Endothelial cell (in vitro differentiated cells): Measurements from ENCODE around the gene KLHL22. TPM values are rescaled to one million over a fixed set of nuclear protein-coding genes. Genes with fewer than 3 reads are reported as not detected.

Experiments used
- DNase-seq: peaks from one replicate; pipeline ENCODE4 v3.0.0; 2021; ENCODE audit warnings: low spot score
- H3K27ac Mint-ChIP-seq: one replicate; pipeline ENCODE4 v1.8.0; 2021; ENCODE audit warnings: mixed read lengths, inconsistent platforms; ENCODE audit not compliant: unreplicated experiment
- H3K27me3 Mint-ChIP-seq: one replicate; pipeline ENCODE4 v1.8.0; 2021; ENCODE audit warnings: mild to moderate bottlenecking, moderate library complexity, mixed read lengths, inconsistent platforms; ENCODE audit not compliant: unreplicated experiment
- H3K36me3 Mint-ChIP-seq: one replicate; pipeline ENCODE4 v1.8.0; 2021; ENCODE audit warnings: mild to moderate bottlenecking, low read depth, mixed read lengths, inconsistent platforms; ENCODE audit not compliant: unreplicated experiment
- H3K4me1 Mint-ChIP-seq: one replicate; pipeline ENCODE4 v1.8.0; 2021; ENCODE audit warnings: mild to moderate bottlenecking, mixed read lengths, inconsistent platforms; ENCODE audit not compliant: unreplicated experiment
- H3K4me3 Mint-ChIP-seq: one replicate; pipeline ENCODE4 v1.8.0; 2021; ENCODE audit warnings: mild to moderate bottlenecking, mixed read lengths, inconsistent platforms; ENCODE audit not compliant: unreplicated experiment
- H3K9me3 Mint-ChIP-seq: one replicate; pipeline ENCODE4 v1.8.0; 2021; ENCODE audit warnings: mixed read lengths, inconsistent platforms; ENCODE audit not compliant: unreplicated experiment
- CTCF ChIP-seq: fragments of 200-600 bp; sonication (generic); IDR thresholded peaks from one replicate; pipeline ENCODE4 v1.5.0; 2021; ENCODE audit warnings: antibody characterized with exemption; ENCODE audit not compliant: unreplicated experiment
- total RNA-seq: library from RNA; stranded (reverse); fragmentation: NEBNext Ultra II Directional; extraction: Animal tissue kit (Norgen Biotek cat#: 25700); gene quantifications from one replicate; pipeline ENCODE4 v1.2.1, GENCODE V29; 2021; ENCODE audit not compliant: unreplicated experiment

KLHL22 gene
- total RNA-seq, 1 donor from 2014 or later, result 19.4 TPM

GRCh38 chr22:20434264-20434751 is 61.3 kb downstream of the KLHL22 start:
- no peak overlapping the region for H3K4me3 Mint-ChIP-seq
- peaks cover 7% of the 10 kb centered on the region for H3K36me3 Mint-ChIP-seq
- no peak for DNase-seq
- no peak overlapping the region for H3K27ac Mint-ChIP-seq
- peaks cover 45% of the 10 kb centered on the region for H3K27me3 Mint-ChIP-seq
- H3K9me3 Mint-ChIP-seq, result no peaks in the 10 kb centered on the region
- TF ChIP-seq CTCF, result no peak
- H3K4me1 Mint-ChIP-seq, result peaks cover 8% of the 10 kb centered on the region

- TF ChIP-seq CTCF, result no peak
- Mint-ChIP-seq H3K4me1 (peaks cover 8% of the 10 kb centered on the region), H3K27ac (no peak overlapping the region), H3K4me3 (no peak overlapping the region), H3K36me3 (peaks cover 7% of the 10 kb centered on the region), H3K27me3 (peaks cover 46% of the 10 kb centered on the region), H3K9me3 (no peaks in the 10 kb centered on the region)
- no peak for DNase-seq
These were observed 61.8 kb downstream of the KLHL22 start for GRCh38 chr22:20433686-20434241.

GRCh38 chr22:20433191-20433590 is 62.4 kb downstream of the KLHL22 start:
- Mint-ChIP-seq H3K36me3 (peaks cover 7% of the 10 kb centered on the region), H3K4me3 (no peak overlapping the region), H3K27me3 (peaks cover 47% of the 10 kb centered on the region), H3K9me3 (no peaks in the 10 kb centered on the region), H3K4me1 (peaks cover 4% of the 10 kb centered on the region), H3K27ac (no peak overlapping the region)
- no peak for TF ChIP-seq CTCF
- no peak for DNase-seq

GRCh38 chr22:20432244-20432686 is 63.3 kb downstream of the KLHL22 start:
- no peak overlapping the region for H3K27ac Mint-ChIP-seq
- peaks cover 11% of the 10 kb centered on the region for H3K36me3 Mint-ChIP-seq
- peaks cover 4% of the 10 kb centered on the region for H3K4me1 Mint-ChIP-seq
- H3K4me3 Mint-ChIP-seq, result no peak overlapping the region
- H3K9me3 Mint-ChIP-seq, result no peaks in the 10 kb centered on the region
- TF ChIP-seq CTCF, result no peak
- no peak for DNase-seq
- H3K27me3 Mint-ChIP-seq, result peaks cover 49% of the 10 kb centered on the region

- H3K9me3 Mint-ChIP-seq, result no peaks in the 10 kb centered on the region
- TF ChIP-seq CTCF, result no peak
- H3K4me3 Mint-ChIP-seq, result no peak overlapping the region
- DNase-seq, result no peak
- peaks cover 13% of the 10 kb centered on the region for H3K36me3 Mint-ChIP-seq
- peaks cover 46% of the 10 kb centered on the region for H3K27me3 Mint-ChIP-seq
- no peaks in the 10 kb centered on the region for H3K4me1 Mint-ChIP-seq
- H3K27ac Mint-ChIP-seq, result no peak overlapping the region
These were observed 63.9 kb downstream of the KLHL22 start for GRCh38 chr22:20431511-20432192.
